ENCODE measurements around the gene KRTAP1-5.
"Not testable (repeated sequence)": the region's sequence is repeated elsewhere in the genome, so short reads cannot be mapped to it uniquely, and the experiment has no call there.

The KRTAP1-5 gene

GRCh38 chr17:41026715-41027471 lies at the start of gene KRTAP1-5:
Gene KRTAP1-5, minus strand, starts transcription at chr17:41027208. Its CDS starts 53 bp downstream, at chr17:41027155.
- DNase-seq: no peak
- Mint-ChIP-seq H3K4me1 (no peaks in the 10 kb centered on the region), H3K9me3 (no peaks in the 10 kb centered on the region), H3K36me3 (no peaks in the 10 kb centered on the region), H3K4me3 (no peak within 1 kb of the TSS), H3K27ac (no peak within 1 kb of the TSS), H3K27me3 (peaks cover 20 to 21% of the 10 kb centered on the region in 2 donors)
- no peak for ATAC-seq (replicated peaks)

- ATAC-seq (replicated peaks): no peak
- no peak overlapping the region for H3K27ac Mint-ChIP-seq
These were observed 49.8 kb upstream of the KRTAP1-5 start for GRCh38 chr17:41076788-41077187.

GRCh38 chr17:41073676-41074075 lies 46.7 kb upstream of the KRTAP1-5 start:
- DNase-seq: no peak
- Mint-ChIP-seq H3K27ac (no peak overlapping the region), H3K9me3 (peaks cover 0 to 5% of the 10 kb centered on the region in 2 donors), H3K36me3 (no peaks in the 10 kb centered on the region), H3K4me1 (peaks cover 0 to 7% of the 10 kb centered on the region in 2 donors), H3K27me3 (peaks cover 11 to 19% of the 10 kb centered on the region in 2 donors), H3K4me3 (no peak overlapping the region)
- ATAC-seq (replicated peaks): no peak

More at GRCh38 chr17:41076788-41077187, 49.8 kb upstream of the KRTAP1-5 start:
- H3K36me3 Mint-ChIP-seq: no peaks in the 10 kb centered on the region
- H3K4me1 Mint-ChIP-seq: peaks cover 0 to 5% of the 10 kb centered on the region in 2 donors
- peaks cover 16 to 28% of the 10 kb centered on the region in 2 donors for H3K27me3 Mint-ChIP-seq
- H3K4me3 Mint-ChIP-seq: no peak overlapping the region
- peaks cover 0 to 5% of the 10 kb centered on the region in 2 donors for H3K9me3 Mint-ChIP-seq
- no peak for DNase-seq

- no peaks in the 10 kb centered on the region for H3K36me3 Mint-ChIP-seq
- ATAC-seq (replicated peaks): no peak
- no peak overlapping the region for H3K27ac Mint-ChIP-seq
- H3K27me3 Mint-ChIP-seq: peaks cover 11 to 14% of the 10 kb centered on the region in 2 donors
- H3K4me3 Mint-ChIP-seq: no peak overlapping the region
- no peak for DNase-seq
- H3K4me1 Mint-ChIP-seq: peaks cover 0 to 7% of the 10 kb centered on the region in 2 donors
- peaks cover 0 to 4% of the 10 kb centered on the region in 2 donors for H3K9me3 Mint-ChIP-seq
These were observed 44.8 kb upstream of the KRTAP1-5 start for GRCh38 chr17:41071606-41072360.

GRCh38 chr17:41069031-41069430 lies 42.0 kb upstream of the KRTAP1-5 start:
- Mint-ChIP-seq H3K36me3 (no peaks in the 10 kb centered on the region), H3K9me3 (no peaks in the 10 kb centered on the region), H3K4me1 (peaks cover 0 to 5% of the 10 kb centered on the region in 2 donors), H3K27me3 (peaks cover 0 to 4% of the 10 kb centered on the region in 2 donors), H3K27ac (no peak overlapping the region), H3K4me3 (no peak overlapping the region)
- ATAC-seq (replicated peaks) (no peak), DNase-seq (no peak)

GRCh38 chr17:41067281-41067680 lies 40.3 kb upstream of the KRTAP1-5 start:
- H3K36me3 Mint-ChIP-seq: no peaks in the 10 kb centered on the region
- no peak for ATAC-seq (replicated peaks)
- DNase-seq: no peak
- peaks cover 0 to 5% of the 10 kb centered on the region in 2 donors for H3K4me1 Mint-ChIP-seq
- no peaks in the 10 kb centered on the region for H3K9me3 Mint-ChIP-seq
- H3K27ac Mint-ChIP-seq: no peak overlapping the region
- peaks cover 0 to 3% of the 10 kb centered on the region in 2 donors for H3K27me3 Mint-ChIP-seq
- no peak overlapping the region for H3K4me3 Mint-ChIP-seq

GRCh38 chr17:41065829-41066624 lies 39.0 kb upstream of the KRTAP1-5 start, which contains the start of gene KRTAP2-4:
Gene KRTAP2-4, minus strand, starts transcription at chr17:41065879. Its CDS starts 34 bp downstream, at chr17:41065845.
- H3K9me3 Mint-ChIP-seq: no peaks in the 10 kb centered on the region
- no peak for ATAC-seq (replicated peaks)
- H3K36me3 Mint-ChIP-seq: no peaks in the 10 kb centered on the region
- H3K27ac Mint-ChIP-seq: no peak within 1 kb of the TSS
- DNase-seq: no peak
- H3K4me3 Mint-ChIP-seq: no peak within 1 kb of the TSS
- peaks cover 0 to 2% of the 10 kb centered on the region in 2 donors for H3K4me1 Mint-ChIP-seq
- H3K27me3 Mint-ChIP-seq: peaks cover 0 to 8% of the 10 kb centered on the region in 2 donors

- H3K27ac Mint-ChIP-seq; H3K4me1 Mint-ChIP-seq; DNase-seq; ATAC-seq (replicated peaks); H3K9me3 Mint-ChIP-seq; H3K4me3 Mint-ChIP-seq; H3K36me3 Mint-ChIP-seq: not testable (repeated sequence)
- H3K27me3 Mint-ChIP-seq: peaks cover 6 to 13% of the 10 kb centered on the region in 2 donors
These were observed 38.1 kb upstream of the KRTAP1-5 start for GRCh38 chr17:41065016-41065689.

GRCh38 chr17:41064301-41064700 lies 37.3 kb upstream of the KRTAP1-5 start:
- H3K36me3 Mint-ChIP-seq: no peaks in the 10 kb centered on the region
- ATAC-seq (replicated peaks) (no peak), DNase-seq (no peak)
- peaks cover 11 to 17% of the 10 kb centered on the region in 2 donors for H3K27me3 Mint-ChIP-seq
- H3K9me3 Mint-ChIP-seq: no peaks in the 10 kb centered on the region
- no peak overlapping the region for H3K4me3 Mint-ChIP-seq
- peaks cover 3 to 4% of the 10 kb centered on the region in 2 donors for H3K4me1 Mint-ChIP-seq
- H3K27ac Mint-ChIP-seq: no peak overlapping the region

GRCh38 chr17:41063449-41063848 lies 36.4 kb upstream of the KRTAP1-5 start:
- DNase-seq (no peak), ATAC-seq (replicated peaks) (no peak)
- Mint-ChIP-seq H3K27me3 (peaks cover 13 to 20% of the 10 kb centered on the region in 2 donors), H3K36me3 (no peaks in the 10 kb centered on the region), H3K4me3 (no peak overlapping the region), H3K4me1 (peaks cover 2 to 5% of the 10 kb centered on the region in 2 donors), H3K9me3 (no peaks in the 10 kb centered on the region), H3K27ac (no peak overlapping the region)

- Mint-ChIP-seq H3K27ac (no peak overlapping the region), H3K27me3 (peaks cover 23 to 25% of the 10 kb centered on the region in 2 donors), H3K4me3 (no peak overlapping the region), H3K36me3 (no peaks in the 10 kb centered on the region), H3K9me3 (peaks cover 3% of the 10 kb centered on the region in 2 donors), H3K4me1 (peaks cover 2 to 5% of the 10 kb centered on the region in 2 donors)
- ATAC-seq (replicated peaks) (no peak), DNase-seq (no peak)
These were observed 35.0 kb upstream of the KRTAP1-5 start for GRCh38 chr17:41061964-41062363.

GRCh38 chr17:41060052-41060604 lies 33.1 kb upstream of the KRTAP1-5 start, which contains the start of gene KRTAP2-3:
Gene KRTAP2-3, minus strand, starts transcription at chr17:41060114. Its CDS starts 64 bp downstream, at chr17:41060050.
- H3K4me3 Mint-ChIP-seq: no peak within 1 kb of the TSS
- H3K9me3 Mint-ChIP-seq: peaks cover 3% of the 10 kb centered on the region in 2 donors
- no peaks in the 10 kb centered on the region for H3K36me3 Mint-ChIP-seq
- H3K27me3 Mint-ChIP-seq: peaks cover 23 to 25% of the 10 kb centered on the region in 2 donors
- H3K4me1 Mint-ChIP-seq: peaks cover 2 to 5% of the 10 kb centered on the region in 2 donors
- ATAC-seq (replicated peaks) (no peak), DNase-seq (no peak)
- H3K27ac Mint-ChIP-seq: no peak within 1 kb of the TSS

All from stimulated activated naive B cell treated with anti-CD40 and anti-IgM and Interleukin-4, amounts not matched to agents 10 μg/mL and 1 μg/mL and 100 μg/mL, for 72 hours (primary cell).